Fibroblast of the aortic adventitia (primary cell): ENCODE data around the gene DRC1. TPM values are rescaled to one million over a fixed set of nuclear protein-coding genes. Genes with fewer than 3 reads are reported as not detected.

Experiments
- DNase-seq: peaks from one replicate; pipeline ENCODE4 v3.0.0-alpha.2; 2010; ENCODE audit warnings: low read depth
- H3K4me3 ChIP-seq: 2 replicates; pipeline ENCODE4 v1.5.1; 2011; ENCODE audit warnings: low read depth, mild to moderate bottlenecking, control low read depth, low read length, moderate library complexity
- total RNA-seq: library from RNA; depleted of rRNA; stranded (reverse); fragments of >200 nt; gene quantifications from 2 replicates; pipeline ENCODE4 v1.2.3, GENCODE V29; 2012; ENCODE audit warnings: low replicate concordance
- TF ChIP-seq, protein P1 (sequence below): IDR thresholded peaks from 2 replicates; pipeline ENCODE4 v1.5.1; 2011; ENCODE audit warnings: mild to moderate bottlenecking, low read length, control low read depth, inconsistent platforms; ENCODE audit not compliant: insufficient read depth

Gene DRC1
- total RNA-seq, 1 donor: not detected

DNA sequence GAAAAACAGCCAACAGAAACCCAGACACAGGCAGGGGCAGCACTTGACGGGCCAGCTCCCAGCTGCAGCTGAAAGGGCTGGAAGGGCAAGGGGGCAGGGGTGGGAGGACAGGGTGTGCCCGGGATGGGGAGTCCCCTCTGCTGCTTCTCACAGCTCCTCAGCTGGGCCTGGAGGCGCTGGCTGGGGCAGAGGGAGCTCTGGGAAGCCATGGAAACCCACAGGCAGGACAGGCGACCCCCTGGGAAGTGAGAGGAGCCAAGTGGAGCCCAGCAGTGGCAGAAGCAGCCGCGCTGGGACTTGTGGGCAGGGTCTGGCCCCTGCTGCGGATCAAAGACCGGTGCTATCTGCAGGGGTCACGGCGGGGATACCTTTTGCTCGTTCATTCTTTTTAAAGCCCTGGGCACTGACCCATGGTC is 55.5 kb downstream of the DRC1 start:
- TF ChIP-seq, protein P1, sequence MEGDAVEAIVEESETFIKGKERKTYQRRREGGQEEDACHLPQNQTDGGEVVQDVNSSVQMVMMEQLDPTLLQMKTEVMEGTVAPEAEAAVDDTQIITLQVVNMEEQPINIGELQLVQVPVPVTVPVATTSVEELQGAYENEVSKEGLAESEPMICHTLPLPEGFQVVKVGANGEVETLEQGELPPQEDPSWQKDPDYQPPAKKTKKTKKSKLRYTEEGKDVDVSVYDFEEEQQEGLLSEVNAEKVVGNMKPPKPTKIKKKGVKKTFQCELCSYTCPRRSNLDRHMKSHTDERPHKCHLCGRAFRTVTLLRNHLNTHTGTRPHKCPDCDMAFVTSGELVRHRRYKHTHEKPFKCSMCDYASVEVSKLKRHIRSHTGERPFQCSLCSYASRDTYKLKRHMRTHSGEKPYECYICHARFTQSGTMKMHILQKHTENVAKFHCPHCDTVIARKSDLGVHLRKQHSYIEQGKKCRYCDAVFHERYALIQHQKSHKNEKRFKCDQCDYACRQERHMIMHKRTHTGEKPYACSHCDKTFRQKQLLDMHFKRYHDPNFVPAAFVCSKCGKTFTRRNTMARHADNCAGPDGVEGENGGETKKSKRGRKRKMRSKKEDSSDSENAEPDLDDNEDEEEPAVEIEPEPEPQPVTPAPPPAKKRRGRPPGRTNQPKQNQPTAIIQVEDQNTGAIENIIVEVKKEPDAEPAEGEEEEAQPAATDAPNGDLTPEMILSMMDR: no peak
- H3K4me3 ChIP-seq: no peak overlapping the region
- DNase-seq: no peak

DNA sequence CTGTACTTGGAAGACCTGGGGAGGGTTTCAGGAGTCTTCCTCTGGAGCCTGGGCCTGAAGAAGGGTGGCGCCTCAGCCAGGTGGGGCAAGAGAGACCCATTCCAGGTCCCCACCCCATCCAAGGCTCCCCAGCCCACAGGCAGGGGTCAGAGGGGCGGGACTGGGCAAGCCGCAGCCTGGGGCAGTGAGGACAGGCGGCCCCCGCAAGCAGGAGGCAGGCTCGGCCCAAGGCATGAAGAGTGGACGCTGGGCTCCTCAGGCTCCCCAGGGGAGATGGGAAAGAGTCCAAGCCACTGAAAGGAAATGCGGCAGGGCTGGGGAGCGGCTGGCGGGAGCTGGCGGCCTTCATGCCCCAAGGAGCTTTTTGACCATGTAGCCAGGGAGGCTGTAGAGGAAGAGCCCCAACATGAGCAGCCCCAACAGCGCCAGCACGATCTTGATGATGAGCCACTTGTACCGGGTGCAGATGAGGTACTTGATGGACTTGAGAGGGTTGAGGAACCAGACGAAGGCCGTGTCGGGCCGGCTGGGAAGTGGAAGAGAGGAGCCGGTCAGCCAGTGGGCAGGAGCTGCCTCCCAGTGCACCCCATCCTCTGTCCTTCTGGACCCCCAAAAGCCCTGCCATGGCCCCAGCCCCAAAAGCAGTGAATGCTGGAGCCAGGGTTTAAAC is 56.1 kb downstream of the DRC1 start:
- TF ChIP-seq, protein P1: no peak
- H3K4me3 ChIP-seq: no peak overlapping the region
- no peak for DNase-seq

DNA sequence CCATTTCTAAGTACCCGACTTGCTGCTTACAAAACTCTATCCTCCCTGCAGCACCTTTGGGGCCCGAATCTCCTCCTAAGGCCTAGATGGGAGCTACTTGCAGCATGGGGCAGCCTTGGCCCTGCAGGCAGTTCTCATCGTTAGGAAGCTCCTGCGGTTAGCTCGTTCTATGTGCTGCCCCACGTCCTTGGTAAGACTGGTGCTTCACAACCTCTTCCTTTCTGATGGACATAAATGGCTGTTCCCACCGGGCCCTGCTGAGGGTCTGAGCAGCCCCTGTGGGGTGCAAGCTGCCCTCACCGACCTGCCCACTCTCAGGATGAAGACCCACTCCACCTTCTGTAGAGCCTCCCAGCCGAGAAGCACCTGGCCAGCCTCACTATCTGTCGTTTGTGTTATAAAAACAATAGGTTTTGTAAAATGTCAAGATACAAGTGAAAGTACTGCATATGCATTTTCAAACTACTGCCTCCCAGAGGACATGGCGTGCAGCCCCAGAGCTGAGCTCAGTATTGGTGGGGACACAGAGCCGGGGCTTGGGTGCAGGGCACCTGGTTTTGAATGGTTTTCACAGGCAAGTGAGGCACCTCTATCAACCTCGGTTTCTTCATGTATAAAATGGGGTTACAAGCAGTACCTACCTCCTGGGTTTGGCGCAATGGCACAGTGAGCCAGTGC is 56.8 kb downstream of the DRC1 start:
- TF ChIP-seq, protein P1: no peak
- H3K4me3 ChIP-seq: no peak overlapping the region

DNA sequence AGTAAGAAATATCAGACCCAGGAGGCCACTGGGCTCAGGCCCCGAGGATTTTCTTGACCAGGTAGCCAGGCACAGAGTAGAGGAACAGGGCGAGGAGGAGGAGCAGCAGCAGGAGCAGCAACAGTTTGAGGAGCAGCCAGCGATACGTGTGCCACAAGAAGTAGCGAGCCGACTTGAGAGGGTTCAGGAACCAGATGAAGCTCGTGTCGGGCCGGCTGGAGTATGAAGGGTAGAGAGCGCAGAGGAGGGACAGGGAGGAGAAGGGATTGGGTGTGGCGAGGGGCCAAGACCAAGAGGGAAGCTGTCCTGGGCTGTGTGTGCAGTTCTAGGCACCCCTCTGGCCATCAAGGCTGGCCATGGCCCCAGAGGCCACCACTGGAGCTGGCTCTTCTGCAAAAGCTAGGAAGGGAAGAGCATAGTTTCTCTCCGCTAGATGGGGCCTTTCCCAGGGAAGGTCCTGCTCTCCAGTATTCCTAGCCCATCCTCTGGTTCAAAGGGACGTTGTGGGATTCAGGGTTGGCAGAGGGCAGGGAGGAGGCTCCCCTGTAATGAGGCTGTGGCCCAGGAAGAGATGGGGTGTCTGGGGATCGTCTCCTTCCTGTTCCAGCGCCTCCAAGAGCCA is 58.4 kb downstream of the DRC1 start:
- DNase-seq: peak; percentile 1
- TF ChIP-seq, protein P1: peak; percentile 20
- H3K4me3 ChIP-seq: no peak overlapping the region

More for the DNA sequence above, 56.8 kb downstream of the DRC1 start:
- DNase-seq: no peak

DNA sequence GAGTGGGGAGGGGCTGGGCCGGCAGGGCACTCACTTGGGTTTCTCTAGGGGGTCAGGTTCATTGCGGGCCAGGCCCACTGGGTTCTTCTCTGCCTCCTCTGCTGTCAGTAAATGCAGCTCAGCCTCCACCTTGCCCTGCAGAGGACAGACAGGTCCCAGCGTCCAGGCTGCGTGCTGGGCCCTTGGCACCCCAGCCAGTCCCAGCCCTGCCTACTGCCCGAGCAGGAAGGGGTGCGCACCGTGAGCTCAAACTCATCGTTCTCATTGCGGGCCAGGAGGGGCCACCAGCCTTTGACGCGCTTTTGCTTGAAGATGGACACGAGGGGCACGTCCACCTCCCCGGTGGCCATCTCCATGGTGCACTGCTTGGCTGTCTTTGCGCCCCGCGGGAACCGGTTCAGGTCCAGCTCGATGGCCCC is 58.9 kb downstream of the DRC1 start:
- H3K4me3 ChIP-seq: no peak overlapping the region
- DNase-seq: no peak
- TF ChIP-seq, protein P1: no peak

DNA sequence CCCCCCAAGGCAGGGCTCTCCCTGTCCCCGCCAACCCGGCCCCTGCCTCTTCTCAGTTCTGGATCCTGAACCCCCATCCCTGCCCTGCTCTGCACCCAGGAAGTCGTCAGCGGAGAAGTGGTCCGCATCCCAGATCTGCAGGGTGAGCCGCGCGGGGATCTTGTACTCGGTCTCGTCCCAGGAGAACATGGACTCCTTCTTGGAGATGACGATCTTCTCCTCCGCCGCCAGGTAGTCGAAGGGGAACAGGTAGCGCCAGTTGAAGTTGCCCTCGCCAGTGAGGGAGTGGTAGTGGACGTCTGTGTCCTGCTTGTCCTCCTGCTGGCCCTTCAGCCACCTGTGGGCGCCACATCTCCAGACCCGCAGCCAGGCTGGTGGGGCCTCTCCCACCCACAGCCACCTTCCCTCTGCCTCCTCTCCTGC is 59.9 kb downstream of the DRC1 start:
- DNase-seq: no peak
- no peak overlapping the region for H3K4me3 ChIP-seq
- TF ChIP-seq, protein P1: no peak
